Activated effector memory CD4-positive, alpha-beta T cell treated with anti-CD3 and anti-CD28 coated beads, Interleukin-2, amount 50 U/mL, for 16 hours (primary cell): ENCODE measurements around the gene ADARB2.
"Not testable (repeated sequence)": the region's sequence is repeated elsewhere in the genome, so short reads cannot be mapped to it uniquely, and the experiment has no call there.

ENCODE experiments used
- DNase-seq: peaks from one replicate; pipeline ENCODE4 v3.0.0-alpha.2; 2020

Gene ADARB2

GRCh38 chr10:1737222-1738061 is at the start of gene ADARB2:
Gene ADARB2, minus strand, starts transcription at chr10:1737525.
- no peak for DNase-seq

GRCh38 chr10:1785835-1786234 is 48.5 kb upstream of the ADARB2 start:
- no peak for DNase-seq

GRCh38 chr10:1782841-1783240 is 45.5 kb upstream of the ADARB2 start:
- no peak for DNase-seq

- no peak for DNase-seq
Observed at GRCh38 chr10:1779796-1780195, 42.5 kb upstream of the ADARB2 start.

GRCh38 chr10:1778375-1778969 is 41.1 kb upstream of the ADARB2 start:
- DNase-seq, result no peak

GRCh38 chr10:1776127-1776662 is 38.9 kb upstream of the ADARB2 start:
- no peak for DNase-seq

GRCh38 chr10:1774796-1775195 is 37.5 kb upstream of the ADARB2 start:
- no peak for DNase-seq

- DNase-seq, result not testable (repeated sequence)
Observed at GRCh38 chr10:1773204-1773603, 35.9 kb upstream of the ADARB2 start.

- no peak for DNase-seq
Observed at GRCh38 chr10:1766049-1766448, 28.7 kb upstream of the ADARB2 start.

- no peak for DNase-seq
Observed at GRCh38 chr10:1762076-1762475, 24.8 kb upstream of the ADARB2 start.

- no peak for DNase-seq
Observed at GRCh38 chr10:1754506-1755153, 17.3 kb upstream of the ADARB2 start.

GRCh38 chr10:1752153-1752552 is 14.8 kb upstream of the ADARB2 start:
- DNase-seq, result no peak

GRCh38 chr10:1747590-1748157 is 10.3 kb upstream of the ADARB2 start:
- no peak for DNase-seq

- no peak for DNase-seq
Observed at GRCh38 chr10:1746796-1747195, 9.5 kb upstream of the ADARB2 start.

- no peak for DNase-seq
Observed at GRCh38 chr10:1745780-1746456, 8.6 kb upstream of the ADARB2 start.

GRCh38 chr10:1744524-1744923 is 7.2 kb upstream of the ADARB2 start:
- no peak for DNase-seq

GRCh38 chr10:1743141-1743540 is 5.8 kb upstream of the ADARB2 start:
- DNase-seq, result no peak

- no peak for DNase-seq
Observed at GRCh38 chr10:1741450-1741849, 4.1 kb upstream of the ADARB2 start.

- DNase-seq, result no peak
Observed at GRCh38 chr10:1739751-1740150, 2.4 kb upstream of the ADARB2 start.

- DNase-seq, result no peak
Observed at GRCh38 chr10:1738950-1739349, 1.6 kb upstream of the ADARB2 start.

- DNase-seq, result no peak
Observed at GRCh38 chr10:1736972-1737221, 428 bp downstream of the ADARB2 start.

GRCh38 chr10:1736144-1736971 is 967 bp downstream of the ADARB2 start:
- no peak for DNase-seq
